IMR-90 (cell line): Measurements from ENCODE around the gene CLSTN3. TPM values are rescaled to one million over a fixed set of nuclear protein-coding genes. Genes with fewer than 3 reads are reported as not detected.

Source experiments
- ATAC-seq: fragments of 200-7000 bp; cut with Tn5 transposase; 2 replicates; pipeline ENCODE4 v1.9.1; 2020; ENCODE audit warnings: low read depth, mild to moderate bottlenecking, moderate library complexity
- BruUV-seq: library from RNA; stranded (reverse); fragments of 400-500 nt; replicated peaks from 2 replicates; lab custom pipeline; 2021; lab: Mats Ljungman, UMichigan
- CTCF ChIA-PET: fragments of 300-600 bp; formaldehyde crosslinking; extraction: SDS; loops from one replicate; lab custom pipeline; 2021; ENCODE audit warnings: antibody characterized with exemption; lab: Yijun Ruan, JAX
- POLR2A ChIA-PET: fragments of 300-600 bp; sonication (Branson Sonifier 250); formaldehyde crosslinking; loops from one replicate; lab custom pipeline; 2022; ENCODE audit warnings: antibody characterized with exemption; ENCODE audit not compliant: unreplicated experiment; lab: Charles Lee
- DNase-seq: peaks from one replicate; pipeline ENCODE4 v3.0.0; 2013
- H2AFZ ChIP-seq: replicated peaks from 2 replicates; pipeline ENCODE3; 2013; ENCODE audit warnings: low read length, mild to moderate bottlenecking; ENCODE audit not compliant: poor library complexity
- H2AK5ac ChIP-seq: 2 replicates; pipeline ENCODE4 v1.6.1; 2013; ENCODE audit warnings: low read depth, low read length, inconsistent platforms
- H2AK9ac ChIP-seq: replicated peaks from 2 replicates; pipeline ENCODE3; 2013; ENCODE audit warnings: mild to moderate bottlenecking, low read depth, low read length, moderate library complexity; ENCODE audit not compliant: poor library complexity
- H2BK120ac ChIP-seq: 2 replicates; pipeline ENCODE4 v1.6.1; 2013; ENCODE audit warnings: low read depth, low read length, inconsistent platforms
- H2BK15ac ChIP-seq: 3 replicates; pipeline ENCODE4 v1.6.1; 2013; ENCODE audit warnings: low read depth, low read length, inconsistent platforms
- H2BK20ac ChIP-seq: 2 replicates; pipeline ENCODE4 v1.6.1; 2013; ENCODE audit warnings: low read depth, mild to moderate bottlenecking, inconsistent platforms, low read length, moderate library complexity
- H2BK5ac ChIP-seq: 2 replicates; pipeline ENCODE4 v1.6.1; 2013; ENCODE audit warnings: mild to moderate bottlenecking, low read depth, low read length, inconsistent platforms; ENCODE audit not compliant: poor library complexity, severe bottlenecking
- H3K14ac ChIP-seq: replicated peaks from 2 replicates; pipeline ENCODE4 v1.6.1; 2013; ENCODE audit warnings: low read depth, low read length, inconsistent platforms
- H3K18ac ChIP-seq: 2 replicates; pipeline ENCODE4 v1.6.1; 2013; ENCODE audit warnings: low read depth, low read length, control low read depth
- H3K23ac ChIP-seq: 2 replicates; pipeline ENCODE4 v1.6.1; 2013; ENCODE audit warnings: low read depth, low read length, inconsistent platforms
- H3K27ac ChIP-seq: 2 replicates; pipeline ENCODE4 v1.5.1; 2013; ENCODE audit warnings: mild to moderate bottlenecking, control low read depth, low read length; ENCODE audit not compliant: insufficient read depth
- H3K27me3 ChIP-seq: 2 replicates; pipeline ENCODE4 v1.6.1; 2013; ENCODE audit warnings: low read length; ENCODE audit not compliant: control insufficient read depth, insufficient read depth
- H3K36me3 ChIP-seq: 2 replicates; pipeline ENCODE4 v1.6.1; 2013; ENCODE audit warnings: low read length, mixed read lengths; ENCODE audit not compliant: control insufficient read depth, insufficient read depth
- H3K4ac ChIP-seq: 2 replicates; pipeline ENCODE4 v1.6.1; 2013; ENCODE audit warnings: low read depth, low read length, inconsistent platforms
- H3K4me1 ChIP-seq: 2 replicates; pipeline ENCODE4 v1.6.1; 2013; ENCODE audit warnings: low read length, mixed read lengths; ENCODE audit not compliant: control insufficient read depth, insufficient read depth
- H3K4me2 ChIP-seq: 2 replicates; pipeline ENCODE4 v1.6.1; 2013; ENCODE audit warnings: low read depth, mild to moderate bottlenecking, control low read depth, low read length, moderate library complexity
- H3K4me3 ChIP-seq: 2 replicates; pipeline ENCODE4 v1.5.1; 2013; ENCODE audit warnings: low read depth, mild to moderate bottlenecking, control low read depth, low read length, moderate library complexity; ENCODE audit not compliant: insufficient read depth
- H3K56ac ChIP-seq: 2 replicates; pipeline ENCODE4 v1.6.1; 2013; ENCODE audit warnings: low read length, inconsistent platforms; ENCODE audit not compliant: insufficient read depth; ENCODE audit errors: extremely low read depth
- H3K79me1 ChIP-seq, 2 experiments: 2 replicates each; pipeline ENCODE4 v1.6.1; 2013; ENCODE audit warnings: low read length in 2 of 2, inconsistent platforms in 1 of 2, low read depth in 1 of 2
- H3K9ac ChIP-seq: 2 replicates; pipeline ENCODE4 v1.6.1; 2013; ENCODE audit warnings: low read depth, low read length, control low read depth
- H3K9me1 ChIP-seq: 2 replicates; pipeline ENCODE4 v1.6.1; 2013; ENCODE audit warnings: low read length, inconsistent platforms; ENCODE audit not compliant: insufficient read depth
- H3K9me3 ChIP-seq: 2 replicates; pipeline ENCODE4 v1.6.1; 2013; ENCODE audit warnings: low read length; ENCODE audit not compliant: control insufficient read depth, insufficient read depth
- H4K20me1 ChIP-seq: 2 replicates; pipeline ENCODE4 v1.6.1; 2013; ENCODE audit warnings: low read length, inconsistent platforms; ENCODE audit not compliant: insufficient read depth
- H4K5ac ChIP-seq: 2 replicates; pipeline ENCODE4 v1.6.1; 2013; ENCODE audit warnings: mild to moderate bottlenecking, low read depth, low read length, control low read depth
- H4K8ac ChIP-seq, 2 experiments: 2 replicates each; pipeline ENCODE4 v1.6.1; 2013; ENCODE audit warnings: low read depth in 2 of 2, low read length in 2 of 2, control low read depth in 1 of 2, inconsistent platforms in 1 of 2
- H4K91ac ChIP-seq: 2 replicates; pipeline ENCODE4 v1.6.1; 2013; ENCODE audit warnings: low read depth, low read length, inconsistent platforms; ENCODE audit not compliant: insufficient read depth
- CEBPB ChIP-seq: IDR thresholded peaks from 2 replicates; pipeline ENCODE4 v1.6.1; 2012; ENCODE audit warnings: low read depth, low read length, improper control_type of control experiment
- RAD21 ChIP-seq: IDR thresholded peaks from 2 replicates; pipeline ENCODE4 v1.6.1; 2012; ENCODE audit warnings: low read length, improper control_type of control experiment
- WGBS, 2 experiments: methylation state at CpG; one replicate each; pipeline versions ENCODE4 v1.1.5 to v1.1.7; 2013; ENCODE audit warnings: missing lambda C conversion rate in 2 of 2; ENCODE audit not compliant: insufficient read length in 1 of 2; ENCODE audit errors: extremely low coverage in 2 of 2; 5-methylcytosine and 5-hydroxymethylcytosine counted together
- dilution Hi-C: fragments of 300-500 bp; cut with HindIII; formaldehyde crosslinking; loops from one replicate; pipeline ENCODE4 v1.14.3; 2018; ENCODE audit warnings: low sequenced_read_pairs; ENCODE audit not compliant: unreplicated experiment
- in situ Hi-C: fragments of 300-500 bp; cut with MboI; formaldehyde crosslinking; loops from 3 replicates; pipeline ENCODE4 v1.14.3; 2019; ENCODE audit warnings: low sequenced_read_pairs, inconsistent platforms, mixed read lengths
- intact Hi-C: fragments of 100-400 bp; cut with micrococcal nuclease; formaldehyde crosslinking; loops from 2 replicates; pipeline ENCODE4 v1.10.0; 2022
- polyA plus RNA-seq, 3 experiments: library from polyadenylated mRNA; depleted of rRNA; stranded (reverse); fragments of >200 nt; gene quantifications; 2 replicates each; pipeline ENCODE4 v1.2.3, GENCODE V29; 2012; ENCODE audit warnings: low replicate concordance in 1 of 3
- total RNA-seq: library from RNA; depleted of rRNA; stranded (reverse); fragments of >200 nt; gene quantifications from 2 replicates; pipeline ENCODE4 v1.2.3, GENCODE V29; 2012

CLSTN3 gene
- total and polyA plus RNA-seq, 2 of the 4 experiments (the other 2 are of a cell fraction) = 4.1 to 16.4 TPM

DNA sequence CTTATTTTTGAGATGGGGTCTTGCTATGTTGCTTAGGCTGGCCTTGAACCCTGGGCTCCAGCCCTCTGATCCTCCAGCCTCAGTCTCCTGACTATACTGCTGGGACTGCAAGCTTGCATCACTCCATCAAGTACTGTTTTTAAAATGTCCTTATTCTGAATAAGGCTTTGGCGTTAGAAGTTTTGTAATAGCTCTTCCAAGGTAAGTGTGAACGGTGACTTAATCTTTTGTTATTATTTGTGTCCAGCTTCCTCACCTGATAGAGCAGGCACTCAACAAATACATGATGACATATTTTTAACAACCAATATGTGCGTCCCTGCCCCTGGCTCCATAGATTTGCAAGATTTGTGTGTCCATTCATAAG, 22.6 kb upstream of the CLSTN3 start:
- Histone ChIP-seq H3K23ac (peak overlapping the region; percentile 99), H3K79me1 (peaks cover 27 to 55% of the 10 kb centered on the region in 2 experiments), H3K9me1 (peaks cover 4% of the 10 kb centered on the region; the same call in 1 of the 2 replicates), H4K8ac (peak overlapping the region; percentile 97 to 100; a peak in 3 of 4 replicates), H2BK120ac (peak overlapping the region; percentile 94; the same call in 1 of the 2 replicates), H3K4me1 (peaks cover 5% of the 10 kb centered on the region; the same call in 1 of the 2 replicates), H2BK15ac (no peak overlapping the region), H3K36me3 (peaks cover 10% of the 10 kb centered on the region), H3K4ac (peak overlapping the region; percentile 100), H3K4me2 (peak overlapping the region; percentile 96), H3K9ac (peak overlapping the region; percentile 96), H4K5ac (peak overlapping the region; percentile 91), H3K14ac (peak overlapping the region; percentile 100; the same call in 1 of the 2 replicates), H3K18ac (no peak overlapping the region), H3K4me3 (peak overlapping the region; percentile 66), H2AFZ (peak overlapping the region; percentile 98), H3K27me3 (no peaks in the 10 kb centered on the region), H4K91ac (peak overlapping the region; percentile 67; the same call in 1 of the 2 replicates), H3K9me3 (no peaks in the 10 kb centered on the region), H3K27ac (peak overlapping the region; percentile 97), H2AK9ac (peak overlapping the region; percentile 100), H3K56ac (peak overlapping the region; percentile 94; the same call in 1 of the 2 replicates), H4K20me1 (no peaks in the 10 kb centered on the region; the same call in none of the 2 replicates), H2BK5ac (peak overlapping the region; percentile 97), H2AK5ac (peak overlapping the region; percentile 71; the same call in 1 of the 2 replicates), H2BK20ac (0 out of 2 replicates have a peak overlapping the region, but pooled peaks have one; percentile 14)
- ChIA-PET POLR2A (no interaction called here), CTCF (interaction anchor here (1.0 to 2.1 kb wide), 3 partner anchors 15 to 183 kb away, joined by 3 to 9 read pairs (median 4); partner anchors contain the start of gene C1S)
- intact Hi-C loops = no loop called here
- in situ Hi-C loops = no loop called here
- ATAC-seq = no peak
- 60% methylated on average over 1 of the region's 3 CpGs; no CpG with 5 or more reads in 1 of the 2 experiments for WGBS, 2 experiments
- TF ChIP-seq CEBPB = peak; percentile 29; the same call in 1 of the 2 replicates
- TF ChIP-seq RAD21 = no peak
- DNase-seq = no peak
- dilution Hi-C loops = no loop called here
- no TSS peak for BruUV-seq
